HFF-Myc (cell line): Measurements from ENCODE around the gene RALGAPB.
"Not testable (repeated sequence)": the region's sequence is repeated elsewhere in the genome, so short reads cannot be mapped to it uniquely, and the experiment has no call there.

Experiments used
- DNase-seq: peaks from one replicate; pipeline ENCODE4 v3.0.0-alpha.2; 2011; ENCODE audit warnings: low read depth; ENCODE audit errors: extremely low read depth
- H3K4me3 ChIP-seq: replicated peaks from 2 replicates; pipeline ENCODE4 v1.5.1; 2011; ENCODE audit warnings: low read depth, mild to moderate bottlenecking, control low read depth, low read length
- CTCF ChIP-seq: IDR thresholded peaks from 2 replicates; pipeline ENCODE4 v1.5.1; 2012; ENCODE audit warnings: mild to moderate bottlenecking, low read depth, low read length, control low read depth; ENCODE audit errors: missing control alignments

The RALGAPB gene

DNA sequence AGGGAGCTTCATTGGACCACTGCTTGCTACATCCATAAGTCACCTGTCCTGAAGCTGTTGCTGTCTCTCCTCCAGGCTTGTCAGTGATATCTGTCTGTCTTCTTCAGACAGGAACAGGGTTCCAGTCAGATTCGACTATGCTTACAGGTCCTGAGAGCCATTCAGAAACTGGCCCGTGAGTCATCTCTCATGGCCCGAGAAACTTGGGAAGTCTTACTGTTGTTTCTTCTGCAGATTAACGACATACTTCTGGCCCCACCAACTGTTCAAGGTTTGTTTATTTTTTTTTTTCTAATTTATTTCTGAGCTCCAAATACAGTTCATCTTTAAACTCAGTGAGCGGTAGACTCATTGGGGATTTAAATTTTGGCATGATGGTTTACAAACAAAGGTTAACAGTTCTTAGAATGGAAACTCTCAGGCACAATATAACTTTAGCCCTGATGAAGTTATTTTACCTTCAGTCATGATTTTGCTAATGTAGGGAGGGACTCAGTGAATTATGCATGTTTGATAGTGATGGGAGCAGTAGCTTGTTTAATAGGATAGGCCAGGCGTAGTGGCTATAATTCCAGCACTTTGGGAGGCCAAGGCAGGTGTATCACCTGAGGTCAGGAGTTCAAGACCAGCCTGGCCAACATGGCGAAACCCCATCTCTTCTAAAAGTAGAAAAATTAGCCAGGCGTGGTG is 24.7 kb downstream of the RALGAPB start:
- DNase-seq: no peak
- no peak overlapping the region for H3K4me3 ChIP-seq
- TF ChIP-seq CTCF: no peak

GRCh38 chr20:38498909-38499308 is 26.3 kb downstream of the RALGAPB start:
- TF ChIP-seq CTCF: no peak
- no peak for DNase-seq
- H3K4me3 ChIP-seq: no peak overlapping the region

DNA sequence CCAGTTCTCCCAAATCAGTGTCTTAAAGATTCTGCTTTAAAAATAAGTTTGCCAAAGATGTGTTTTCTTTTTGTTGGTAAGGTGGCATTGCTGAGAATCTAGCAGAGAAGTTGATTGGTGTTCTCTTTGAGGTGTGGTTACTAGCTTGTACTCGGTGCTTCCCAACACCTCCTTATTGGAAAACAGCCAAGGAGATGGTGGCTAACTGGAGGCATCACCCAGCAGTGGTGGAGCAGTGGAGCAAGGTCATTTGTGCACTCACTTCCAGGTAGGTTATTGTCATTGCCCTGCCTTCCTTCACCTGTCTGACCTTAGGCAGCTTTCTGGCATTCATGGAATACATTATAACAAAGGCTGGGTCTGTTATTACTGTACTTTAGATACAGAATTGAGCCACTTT is 26.7 kb downstream of the RALGAPB start:
- TF ChIP-seq CTCF: no peak
- no peak overlapping the region for H3K4me3 ChIP-seq
- DNase-seq: no peak

DNA sequence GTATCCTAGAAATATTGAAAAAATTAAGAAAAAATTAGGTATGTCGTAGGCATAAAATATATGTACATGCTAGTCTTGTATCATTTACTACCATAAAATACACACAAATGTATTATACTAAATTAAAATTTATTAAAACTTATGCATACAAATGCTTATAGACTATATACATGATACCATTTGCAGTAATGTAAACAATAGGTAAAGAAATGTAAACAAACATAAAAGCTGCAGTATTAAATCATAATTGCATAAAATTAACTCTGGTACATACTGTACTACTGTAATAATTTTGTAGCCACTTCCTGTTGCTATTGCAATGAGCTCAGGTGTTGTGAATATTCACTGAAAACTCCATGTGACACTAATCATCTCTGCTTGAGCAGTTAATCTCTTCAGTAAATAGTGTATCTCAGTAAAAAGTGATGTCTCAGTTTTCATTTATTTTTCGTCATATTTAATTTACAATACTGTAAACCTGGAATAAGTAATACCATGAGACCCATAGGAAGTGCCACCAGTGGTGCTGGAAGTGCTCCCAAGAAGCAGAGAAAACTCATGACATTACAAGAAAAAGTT is 29.3 kb downstream of the RALGAPB start:
- TF ChIP-seq CTCF: no peak
- DNase-seq: no peak

DNA sequence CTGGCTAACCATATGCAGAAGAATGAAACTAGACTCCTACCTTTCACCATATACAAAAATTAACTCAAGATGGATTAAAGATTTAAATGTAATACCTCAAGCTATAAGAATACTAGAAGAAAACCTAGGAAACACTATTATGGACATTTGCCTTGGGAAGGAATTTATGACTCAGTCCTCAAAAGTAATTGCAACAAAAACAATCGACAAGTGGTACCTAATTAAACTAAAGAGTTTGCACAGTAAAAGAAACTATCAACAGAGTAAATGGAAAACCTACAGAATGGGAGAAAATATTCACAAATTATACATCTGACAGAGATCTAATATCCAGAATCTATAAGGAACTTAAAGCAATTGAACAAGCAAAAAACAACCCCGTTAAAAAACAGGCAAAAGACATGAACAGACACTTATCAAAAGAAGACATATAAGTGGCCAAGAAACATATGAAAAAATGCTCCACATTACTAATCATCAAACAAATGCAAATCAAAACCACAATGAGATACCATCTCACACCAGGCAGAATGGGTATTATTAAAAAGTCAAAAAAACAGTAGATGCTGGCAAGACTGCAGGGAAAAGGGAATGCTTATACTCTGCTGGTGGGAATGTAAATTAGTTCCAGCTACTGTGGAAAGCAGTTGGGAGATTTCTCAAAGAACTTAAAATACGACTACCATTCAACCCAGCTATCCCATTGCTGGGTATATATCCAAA is 31.9 kb downstream of the RALGAPB start:
- no peak for DNase-seq
- no peak for TF ChIP-seq CTCF
- H3K4me3 ChIP-seq: no peak overlapping the region

More for the DNA sequence above, 29.3 kb downstream of the RALGAPB start:
- H3K4me3 ChIP-seq: no peak overlapping the region

DNA sequence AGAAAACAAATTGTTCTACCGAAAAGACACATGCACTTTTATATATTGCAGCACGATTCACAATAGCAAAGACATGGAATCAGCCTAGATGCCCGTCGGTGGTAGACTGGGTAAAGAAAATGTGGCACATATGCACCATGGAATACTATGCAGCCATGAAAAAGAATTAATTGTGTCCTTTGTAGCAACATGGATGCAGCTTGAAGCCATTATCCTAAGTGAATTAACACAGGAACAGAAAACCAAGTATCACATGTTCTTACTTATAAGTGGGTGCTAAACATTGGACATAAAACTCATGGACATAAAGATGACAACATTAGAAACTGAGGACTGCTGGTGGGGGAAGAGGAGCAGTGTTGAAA is 32.4 kb downstream of the RALGAPB start:
- TF ChIP-seq CTCF: no peak
- no peak overlapping the region for H3K4me3 ChIP-seq
- no peak for DNase-seq

DNA sequence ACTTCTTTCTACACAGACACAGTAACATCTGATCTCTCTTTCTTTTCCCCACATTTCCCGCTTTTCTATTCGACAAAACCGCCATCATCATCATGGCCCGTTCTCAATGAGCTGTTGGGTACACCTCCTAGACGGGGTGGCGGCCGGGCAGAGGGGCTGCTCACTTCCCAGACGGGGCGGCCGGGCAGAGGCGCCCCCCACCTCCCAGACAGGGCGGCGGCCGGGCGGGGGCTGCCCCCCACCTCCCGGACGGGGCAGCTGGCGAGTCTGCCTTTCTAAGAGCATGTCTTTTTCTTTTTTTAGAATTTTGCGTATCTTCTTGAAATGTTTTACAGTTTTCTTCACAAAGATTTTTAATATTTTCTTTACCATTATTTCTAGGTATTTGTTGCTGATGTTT is 39.1 kb downstream of the RALGAPB start:
- H3K4me3 ChIP-seq, DNase-seq: not testable (repeated sequence)
